Smooth muscle cell (in vitro differentiated cells): ENCODE results near the gene LPA. TPM values are rescaled to one million over a fixed set of nuclear protein-coding genes. Genes with fewer than 3 reads are reported as not detected.
"Not testable (repeated sequence)": the region's sequence is repeated elsewhere in the genome, so short reads cannot be mapped to it uniquely, and the experiment has no call there.

Experiments used
- DNase-seq: peaks from one replicate; lab custom pipeline; 2025; ENCODE audit not compliant: unreplicated experiment; lab: John Stamatoyannopoulos, UW
- H2AFZ ChIP-seq: fragments of 200-600 bp; sonication (generic); 2 replicates; pipeline ENCODE4 v1.6.0; 2016; ENCODE audit warnings: antibody characterized with exemption, low read depth, mild to moderate bottlenecking
- H3F3A ChIP-seq: fragments of 200-600 bp; sonication (generic); 2 replicates; pipeline ENCODE4 v1.6.0; 2017; ENCODE audit warnings: antibody characterized with exemption, low read depth
- H3K27ac ChIP-seq: fragments of 200-600 bp; sonication (generic); 2 replicates; pipeline ENCODE4 v1.5.1; 2016; ENCODE audit warnings: low read depth, mild to moderate bottlenecking
- H3K27me3 ChIP-seq: fragments of 200-600 bp; sonication (generic); 2 replicates; pipeline ENCODE4 v1.6.1; 2016; ENCODE audit warnings: low read depth, mild to moderate bottlenecking
- H3K36me3 ChIP-seq: fragments of 200-600 bp; sonication (generic); 2 replicates; pipeline ENCODE4 v1.5.1; 2016; ENCODE audit warnings: low read depth
- H3K4me1 ChIP-seq: fragments of 200-600 bp; sonication (generic); 2 replicates; pipeline ENCODE4 v1.5.1; 2016; ENCODE audit warnings: low read depth
- H3K4me2 ChIP-seq: fragments of 200-600 bp; sonication (generic); 2 replicates; pipeline ENCODE4 v1.6.0; 2016; ENCODE audit warnings: mild to moderate bottlenecking
- H3K4me3 ChIP-seq: fragments of 200-600 bp; sonication (generic); 2 replicates; pipeline ENCODE4 v1.5.1; 2016; ENCODE audit warnings: mild to moderate bottlenecking
- H3K79me2 ChIP-seq: fragments of 200-600 bp; sonication (generic); 2 replicates; pipeline ENCODE4 v1.6.0; 2016; ENCODE audit warnings: low read depth, mild to moderate bottlenecking
- H3K9ac ChIP-seq: fragments of 200-600 bp; sonication (generic); 2 replicates; pipeline ENCODE4 v1.6.0; 2016; ENCODE audit warnings: low read depth
- H3K9me3 ChIP-seq: fragments of 200-600 bp; sonication (generic); replicated peaks from 2 replicates; pipeline ENCODE4 v1.5.1; 2016; ENCODE audit warnings: low read depth
- H4K20me1 ChIP-seq: fragments of 200-600 bp; sonication (generic); 2 replicates; pipeline ENCODE4 v1.6.0; 2016; ENCODE audit warnings: low read depth
- WGBS: methylation state at CpG from one replicate; pipeline ENCODE4 v1.1.7; 2016; ENCODE audit warnings: low lambda C conversion rate; 5-methylcytosine and 5-hydroxymethylcytosine counted together
- polyA plus RNA-seq: library from polyadenylated mRNA; unstranded; fragments of >200 nt; fragmentation: Nextera tagmentation; extraction: Ambion mirVana; gene quantifications from 2 replicates; pipeline ENCODE4 v1.2.1, GENCODE V29; 2016
- total RNA-seq: library from RNA; depleted of rRNA; stranded (reverse); fragments of >200 nt; gene quantifications from 2 replicates; pipeline ENCODE4 v1.2.3, GENCODE V29; 2014
- TF ChIP-seq, protein P1 (sequence below): fragments of 200-600 bp; sonication (generic); IDR thresholded peaks from 2 replicates; pipeline ENCODE4 v1.5.1; 2017; ENCODE audit warnings: borderline replicate concordance, mild to moderate bottlenecking, antibody characterized with exemption; ENCODE audit not compliant: insufficient read depth, poor library complexity, severe bottlenecking

LPA gene, protein sequence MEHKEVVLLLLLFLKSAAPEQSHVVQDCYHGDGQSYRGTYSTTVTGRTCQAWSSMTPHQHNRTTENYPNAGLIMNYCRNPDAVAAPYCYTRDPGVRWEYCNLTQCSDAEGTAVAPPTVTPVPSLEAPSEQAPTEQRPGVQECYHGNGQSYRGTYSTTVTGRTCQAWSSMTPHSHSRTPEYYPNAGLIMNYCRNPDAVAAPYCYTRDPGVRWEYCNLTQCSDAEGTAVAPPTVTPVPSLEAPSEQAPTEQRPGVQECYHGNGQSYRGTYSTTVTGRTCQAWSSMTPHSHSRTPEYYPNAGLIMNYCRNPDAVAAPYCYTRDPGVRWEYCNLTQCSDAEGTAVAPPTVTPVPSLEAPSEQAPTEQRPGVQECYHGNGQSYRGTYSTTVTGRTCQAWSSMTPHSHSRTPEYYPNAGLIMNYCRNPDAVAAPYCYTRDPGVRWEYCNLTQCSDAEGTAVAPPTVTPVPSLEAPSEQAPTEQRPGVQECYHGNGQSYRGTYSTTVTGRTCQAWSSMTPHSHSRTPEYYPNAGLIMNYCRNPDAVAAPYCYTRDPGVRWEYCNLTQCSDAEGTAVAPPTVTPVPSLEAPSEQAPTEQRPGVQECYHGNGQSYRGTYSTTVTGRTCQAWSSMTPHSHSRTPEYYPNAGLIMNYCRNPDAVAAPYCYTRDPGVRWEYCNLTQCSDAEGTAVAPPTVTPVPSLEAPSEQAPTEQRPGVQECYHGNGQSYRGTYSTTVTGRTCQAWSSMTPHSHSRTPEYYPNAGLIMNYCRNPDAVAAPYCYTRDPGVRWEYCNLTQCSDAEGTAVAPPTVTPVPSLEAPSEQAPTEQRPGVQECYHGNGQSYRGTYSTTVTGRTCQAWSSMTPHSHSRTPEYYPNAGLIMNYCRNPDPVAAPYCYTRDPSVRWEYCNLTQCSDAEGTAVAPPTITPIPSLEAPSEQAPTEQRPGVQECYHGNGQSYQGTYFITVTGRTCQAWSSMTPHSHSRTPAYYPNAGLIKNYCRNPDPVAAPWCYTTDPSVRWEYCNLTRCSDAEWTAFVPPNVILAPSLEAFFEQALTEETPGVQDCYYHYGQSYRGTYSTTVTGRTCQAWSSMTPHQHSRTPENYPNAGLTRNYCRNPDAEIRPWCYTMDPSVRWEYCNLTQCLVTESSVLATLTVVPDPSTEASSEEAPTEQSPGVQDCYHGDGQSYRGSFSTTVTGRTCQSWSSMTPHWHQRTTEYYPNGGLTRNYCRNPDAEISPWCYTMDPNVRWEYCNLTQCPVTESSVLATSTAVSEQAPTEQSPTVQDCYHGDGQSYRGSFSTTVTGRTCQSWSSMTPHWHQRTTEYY (N-terminal part only)
- total RNA-seq (not detected in 2 replicates), polyA plus RNA-seq (not detected in 2 replicates)

DNA sequence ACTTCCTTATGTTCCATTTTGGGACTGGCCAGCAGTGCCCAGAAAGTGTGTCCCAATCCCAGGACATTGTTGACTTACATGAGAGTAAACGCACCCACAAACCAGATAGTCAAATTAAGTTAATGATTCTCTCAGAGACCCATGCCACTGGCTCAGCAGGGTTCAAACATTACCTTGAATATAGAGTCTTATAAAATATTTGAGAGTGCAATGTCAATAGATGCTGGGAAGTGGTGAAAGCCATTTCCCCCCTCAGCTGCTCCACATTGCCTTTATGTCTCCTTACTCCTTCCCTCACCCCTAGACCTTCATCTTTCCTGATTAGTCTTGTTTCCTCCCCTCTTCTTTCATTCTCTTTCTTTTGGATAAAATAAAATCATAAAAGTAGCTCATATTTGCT is at the start of gene LPA:
TSS of gene LPA (minus strand) at position 78 of the 400 bp plus-strand sequence. CDS start at position 17, 61 bp downstream.
- not testable (repeated sequence) for H3K9ac ChIP-seq, H2AFZ ChIP-seq, H3K9me3 ChIP-seq, H3K27me3 ChIP-seq, H3F3A ChIP-seq, H3K79me2 ChIP-seq, H4K20me1 ChIP-seq, H3K4me2 ChIP-seq, H3K27ac ChIP-seq, H3K36me3 ChIP-seq, H3K4me3 ChIP-seq, DNase-seq, H3K4me1 ChIP-seq
- 83% methylated on average over 1 of the region's 1 CpG for WGBS

DNA sequence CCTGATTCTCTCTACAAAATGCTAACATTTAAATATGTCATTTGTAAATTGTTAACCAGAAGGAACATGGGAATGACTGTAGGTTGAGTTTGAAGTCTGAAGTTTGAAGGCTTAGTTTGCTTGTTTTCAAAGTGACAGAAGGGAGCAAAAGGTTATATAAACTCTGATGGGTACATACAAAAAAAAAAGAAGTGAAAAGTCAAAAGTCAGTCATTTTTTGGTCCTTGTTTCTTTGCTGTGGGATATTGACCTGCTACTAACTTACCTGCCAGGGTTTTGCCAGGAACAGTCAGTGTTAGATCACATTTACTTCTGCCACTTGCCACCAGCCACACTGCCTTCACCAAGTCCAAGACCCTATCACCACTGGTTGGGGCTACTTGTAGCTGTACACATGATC is 44.9 kb upstream of the LPA start:
- H3K4me3 ChIP-seq, H3F3A ChIP-seq, H3K27ac ChIP-seq, H4K20me1 ChIP-seq, H2AFZ ChIP-seq, H3K9me3 ChIP-seq, H3K79me2 ChIP-seq, H3K36me3 ChIP-seq, H3K4me2 ChIP-seq, H3K9ac ChIP-seq, H3K4me1 ChIP-seq, H3K27me3 ChIP-seq, DNase-seq: not testable (repeated sequence)

DNA sequence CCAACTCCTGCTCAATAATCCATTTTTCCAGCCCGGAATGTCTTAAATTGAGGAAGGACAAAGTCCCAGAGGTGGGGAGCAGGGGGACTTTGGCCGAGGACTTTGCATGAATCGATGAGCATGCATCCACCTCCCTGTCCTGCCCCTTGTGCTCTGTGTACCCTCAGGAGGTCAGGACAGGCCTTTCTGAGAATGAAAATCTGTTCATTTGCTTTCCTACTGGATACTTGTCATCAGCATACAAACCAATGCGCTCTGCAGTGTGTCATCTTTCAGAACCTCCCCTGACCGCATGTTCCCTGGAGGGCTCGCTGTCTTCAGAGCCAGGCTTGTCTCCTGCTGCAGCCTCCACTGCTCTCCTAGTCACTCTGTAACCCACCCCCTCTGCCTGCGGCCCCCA is 40.6 kb upstream of the LPA start:
- H4K20me1 ChIP-seq, H3K9me3 ChIP-seq, H3F3A ChIP-seq, H3K4me3 ChIP-seq, H2AFZ ChIP-seq, H3K27ac ChIP-seq, H3K36me3 ChIP-seq, H3K27me3 ChIP-seq, DNase-seq, H3K9ac ChIP-seq, H3K4me1 ChIP-seq, H3K79me2 ChIP-seq, H3K4me2 ChIP-seq: not testable (repeated sequence)
- WGBS, result 96% methylated on average over 7 of the region's 7 CpGs

DNA sequence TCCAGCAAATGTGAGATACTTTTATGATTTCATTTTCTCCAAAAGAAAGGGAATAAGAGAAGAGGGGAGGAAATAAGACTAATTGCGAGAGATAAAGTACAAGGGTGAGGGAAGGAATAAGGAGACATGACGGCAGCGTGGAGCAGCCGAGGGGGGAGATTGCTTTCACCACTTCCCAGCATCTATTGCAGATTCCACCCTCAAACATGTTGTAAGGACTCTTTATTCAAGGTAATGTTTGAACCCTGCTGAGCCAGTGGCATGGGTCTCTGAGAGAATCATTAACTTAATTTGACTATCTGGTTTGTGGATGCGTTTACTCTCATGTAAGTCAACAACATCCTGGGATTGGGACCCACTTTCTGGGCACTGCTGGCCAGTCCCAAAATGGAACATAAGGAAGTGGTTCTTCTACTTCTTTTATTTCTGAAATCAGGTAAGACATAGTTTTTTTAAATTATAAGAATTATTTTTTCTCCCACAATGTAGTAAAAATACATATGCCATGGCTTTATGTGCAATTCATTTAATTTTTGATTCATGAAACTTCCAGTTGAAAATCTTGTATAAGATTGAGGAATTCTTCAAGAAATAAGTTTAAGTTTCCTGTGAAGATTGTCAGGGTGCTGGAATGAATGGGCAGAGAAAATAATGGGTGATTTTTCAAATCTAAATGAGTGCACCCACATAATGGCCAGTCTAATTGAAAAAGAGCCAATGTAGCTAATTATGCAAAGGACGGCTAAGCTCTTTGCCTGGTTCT is 38.0 kb upstream of the LPA start, which contains the start of gene PLG:
TSS of gene PLG (plus strand) at position 327 of the 763 bp plus-strand sequence. CDS start at position 388, 61 bp downstream.
- H3K27me3 ChIP-seq, H3K4me1 ChIP-seq, H3K9ac ChIP-seq, H3K9me3 ChIP-seq, H3K79me2 ChIP-seq, H2AFZ ChIP-seq, H3K4me2 ChIP-seq, H3K36me3 ChIP-seq, DNase-seq, H3K27ac ChIP-seq, H3K4me3 ChIP-seq, H4K20me1 ChIP-seq, H3F3A ChIP-seq: not testable (repeated sequence)
- WGBS, result 92% methylated on average over 6 of the region's 6 CpGs

DNA sequence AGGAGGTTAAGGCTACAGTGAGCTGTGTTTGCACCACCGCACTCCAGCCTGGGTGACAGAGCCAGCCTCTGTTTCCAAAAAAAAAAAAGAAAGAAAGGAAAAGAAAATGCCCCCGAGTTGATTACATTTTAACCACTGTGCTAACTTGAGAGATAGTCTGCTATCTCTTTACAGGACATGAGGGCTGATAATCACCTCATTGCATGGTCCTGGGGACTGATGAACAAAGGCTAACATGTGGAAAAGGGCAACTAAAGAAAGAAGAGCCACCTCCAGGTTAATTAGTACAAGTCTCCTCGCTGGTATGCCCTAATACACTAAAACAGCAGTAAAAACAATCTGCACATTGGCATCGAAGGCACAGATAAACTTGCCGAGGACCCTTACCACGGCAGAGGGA is 33.8 kb upstream of the LPA start:
- 74% methylated on average over 6 of the region's 6 CpGs for WGBS
- Histone ChIP-seq H3K36me3 (no peaks in the 10 kb centered on the region), H3K9ac (no peak overlapping the region), H3K9me3 (no peaks in the 10 kb centered on the region), H3F3A (no peaks in the 10 kb centered on the region), H3K4me1 (no peaks in the 10 kb centered on the region), H2AFZ (no peak overlapping the region), H3K4me2 (no peak overlapping the region), H3K27me3 (no peaks in the 10 kb centered on the region), H3K27ac (no peak overlapping the region), H4K20me1 (no peaks in the 10 kb centered on the region), H3K4me3 (no peak overlapping the region), H3K79me2 (no peaks in the 10 kb centered on the region)
- TF ChIP-seq, protein P1, sequence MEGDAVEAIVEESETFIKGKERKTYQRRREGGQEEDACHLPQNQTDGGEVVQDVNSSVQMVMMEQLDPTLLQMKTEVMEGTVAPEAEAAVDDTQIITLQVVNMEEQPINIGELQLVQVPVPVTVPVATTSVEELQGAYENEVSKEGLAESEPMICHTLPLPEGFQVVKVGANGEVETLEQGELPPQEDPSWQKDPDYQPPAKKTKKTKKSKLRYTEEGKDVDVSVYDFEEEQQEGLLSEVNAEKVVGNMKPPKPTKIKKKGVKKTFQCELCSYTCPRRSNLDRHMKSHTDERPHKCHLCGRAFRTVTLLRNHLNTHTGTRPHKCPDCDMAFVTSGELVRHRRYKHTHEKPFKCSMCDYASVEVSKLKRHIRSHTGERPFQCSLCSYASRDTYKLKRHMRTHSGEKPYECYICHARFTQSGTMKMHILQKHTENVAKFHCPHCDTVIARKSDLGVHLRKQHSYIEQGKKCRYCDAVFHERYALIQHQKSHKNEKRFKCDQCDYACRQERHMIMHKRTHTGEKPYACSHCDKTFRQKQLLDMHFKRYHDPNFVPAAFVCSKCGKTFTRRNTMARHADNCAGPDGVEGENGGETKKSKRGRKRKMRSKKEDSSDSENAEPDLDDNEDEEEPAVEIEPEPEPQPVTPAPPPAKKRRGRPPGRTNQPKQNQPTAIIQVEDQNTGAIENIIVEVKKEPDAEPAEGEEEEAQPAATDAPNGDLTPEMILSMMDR, result no peak
- DNase-seq, result no peak

DNA sequence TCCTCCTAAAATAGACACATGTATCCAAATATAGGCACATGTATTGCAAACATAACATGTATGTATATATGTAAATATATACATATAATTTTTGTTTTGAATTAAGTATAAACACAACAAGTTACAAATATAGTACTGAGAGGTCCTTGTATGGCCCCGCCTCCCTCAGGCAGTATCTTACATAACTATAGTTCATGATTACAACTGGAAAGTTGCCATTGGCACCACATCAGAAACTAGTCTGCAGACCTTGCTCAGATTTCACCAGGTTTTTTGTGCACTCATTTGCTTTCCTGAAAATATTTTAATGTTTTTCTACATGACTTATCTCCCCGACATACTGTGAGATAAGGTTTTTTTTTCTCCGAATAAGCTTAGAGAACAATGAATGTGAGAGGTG is 32.8 kb upstream of the LPA start:
- H3K9me3 ChIP-seq, H3F3A ChIP-seq, H3K4me1 ChIP-seq, H3K4me3 ChIP-seq, H3K4me2 ChIP-seq, H3K79me2 ChIP-seq, H4K20me1 ChIP-seq, H3K9ac ChIP-seq, H2AFZ ChIP-seq, H3K36me3 ChIP-seq, H3K27me3 ChIP-seq, H3K27ac ChIP-seq, DNase-seq: not testable (repeated sequence)
- WGBS, result 87% methylated on average over 3 of the region's 3 CpGs

DNA sequence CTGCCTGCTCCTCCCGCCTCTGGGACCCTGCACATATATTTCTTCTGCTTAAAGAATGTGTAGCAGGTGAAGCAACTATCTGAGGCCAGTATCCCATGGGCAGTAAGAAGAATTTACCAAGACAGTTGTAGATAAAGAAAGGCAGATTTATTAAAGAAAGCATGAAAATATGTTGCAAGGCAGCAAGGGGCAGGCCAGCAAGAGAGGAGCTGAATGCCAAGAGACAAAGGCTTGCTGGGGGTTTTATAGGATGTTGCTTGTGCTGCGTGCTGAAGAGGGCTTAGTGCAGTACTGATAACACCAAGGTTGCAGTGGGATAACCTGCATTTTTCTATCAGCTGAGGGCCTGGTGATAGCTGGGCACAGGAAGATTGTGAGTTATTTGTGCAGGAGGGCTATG is 31.5 kb upstream of the LPA start:
- H3K36me3 ChIP-seq, H3K79me2 ChIP-seq, H4K20me1 ChIP-seq, H3K9me3 ChIP-seq, H3K4me2 ChIP-seq, DNase-seq, H3F3A ChIP-seq, H3K27ac ChIP-seq, H3K27me3 ChIP-seq, H3K4me1 ChIP-seq, H3K9ac ChIP-seq, H3K4me3 ChIP-seq, H2AFZ ChIP-seq: not testable (repeated sequence)
- 79% methylated on average over 2 of the region's 2 CpGs for WGBS
